IMR-90 (cell line): ENCODE data around the gene CRYGA. TPM values are rescaled to one million over a fixed set of nuclear protein-coding genes. Genes with fewer than 3 reads are reported as not detected.

ENCODE experiments used
- ATAC-seq: fragments of 200-7000 bp; cut with Tn5 transposase; 2 replicates; pipeline ENCODE4 v1.9.1; 2020; ENCODE audit warnings: low read depth, mild to moderate bottlenecking, moderate library complexity
- BruUV-seq: library from RNA; stranded (reverse); fragments of 400-500 nt; replicated peaks from 2 replicates; lab custom pipeline; 2021; lab: Mats Ljungman, UMichigan
- CTCF ChIA-PET: fragments of 300-600 bp; formaldehyde crosslinking; extraction: SDS; loops from one replicate; lab custom pipeline; 2021; ENCODE audit warnings: antibody characterized with exemption; lab: Yijun Ruan, JAX
- POLR2A ChIA-PET: fragments of 300-600 bp; sonication (Branson Sonifier 250); formaldehyde crosslinking; loops from one replicate; lab custom pipeline; 2022; ENCODE audit warnings: antibody characterized with exemption; ENCODE audit not compliant: unreplicated experiment; lab: Charles Lee
- DNase-seq: peaks from one replicate; pipeline ENCODE4 v3.0.0; 2013
- H2AFZ ChIP-seq: replicated peaks from 2 replicates; pipeline ENCODE3; 2013; ENCODE audit warnings: low read length, mild to moderate bottlenecking; ENCODE audit not compliant: poor library complexity
- H2AK5ac ChIP-seq: 2 replicates; pipeline ENCODE4 v1.6.1; 2013; ENCODE audit warnings: low read depth, low read length, inconsistent platforms
- H2AK9ac ChIP-seq: replicated peaks from 2 replicates; pipeline ENCODE3; 2013; ENCODE audit warnings: mild to moderate bottlenecking, low read depth, low read length, moderate library complexity; ENCODE audit not compliant: poor library complexity
- H2BK120ac ChIP-seq: 2 replicates; pipeline ENCODE4 v1.6.1; 2013; ENCODE audit warnings: low read depth, low read length, inconsistent platforms
- H2BK15ac ChIP-seq: 3 replicates; pipeline ENCODE4 v1.6.1; 2013; ENCODE audit warnings: low read depth, low read length, inconsistent platforms
- H2BK20ac ChIP-seq: 2 replicates; pipeline ENCODE4 v1.6.1; 2013; ENCODE audit warnings: low read depth, mild to moderate bottlenecking, inconsistent platforms, low read length, moderate library complexity
- H2BK5ac ChIP-seq: 2 replicates; pipeline ENCODE4 v1.6.1; 2013; ENCODE audit warnings: mild to moderate bottlenecking, low read depth, low read length, inconsistent platforms; ENCODE audit not compliant: poor library complexity, severe bottlenecking
- H3K14ac ChIP-seq: replicated peaks from 2 replicates; pipeline ENCODE4 v1.6.1; 2013; ENCODE audit warnings: low read depth, low read length, inconsistent platforms
- H3K18ac ChIP-seq: 2 replicates; pipeline ENCODE4 v1.6.1; 2013; ENCODE audit warnings: low read depth, low read length, control low read depth
- H3K23ac ChIP-seq: 2 replicates; pipeline ENCODE4 v1.6.1; 2013; ENCODE audit warnings: low read depth, low read length, inconsistent platforms
- H3K27ac ChIP-seq: 2 replicates; pipeline ENCODE4 v1.5.1; 2013; ENCODE audit warnings: mild to moderate bottlenecking, control low read depth, low read length; ENCODE audit not compliant: insufficient read depth
- H3K27me3 ChIP-seq: 2 replicates; pipeline ENCODE4 v1.6.1; 2013; ENCODE audit warnings: low read length; ENCODE audit not compliant: control insufficient read depth, insufficient read depth
- H3K36me3 ChIP-seq: 2 replicates; pipeline ENCODE4 v1.6.1; 2013; ENCODE audit warnings: low read length, mixed read lengths; ENCODE audit not compliant: control insufficient read depth, insufficient read depth
- H3K4ac ChIP-seq: 2 replicates; pipeline ENCODE4 v1.6.1; 2013; ENCODE audit warnings: low read depth, low read length, inconsistent platforms
- H3K4me1 ChIP-seq: 2 replicates; pipeline ENCODE4 v1.6.1; 2013; ENCODE audit warnings: low read length, mixed read lengths; ENCODE audit not compliant: control insufficient read depth, insufficient read depth
- H3K4me2 ChIP-seq: 2 replicates; pipeline ENCODE4 v1.6.1; 2013; ENCODE audit warnings: low read depth, mild to moderate bottlenecking, control low read depth, low read length, moderate library complexity
- H3K4me3 ChIP-seq: 2 replicates; pipeline ENCODE4 v1.5.1; 2013; ENCODE audit warnings: low read depth, mild to moderate bottlenecking, control low read depth, low read length, moderate library complexity; ENCODE audit not compliant: insufficient read depth
- H3K56ac ChIP-seq: 2 replicates; pipeline ENCODE4 v1.6.1; 2013; ENCODE audit warnings: low read length, inconsistent platforms; ENCODE audit not compliant: insufficient read depth; ENCODE audit errors: extremely low read depth
- H3K79me1 ChIP-seq, 2 experiments: 2 replicates each; pipeline ENCODE4 v1.6.1; 2013; ENCODE audit warnings: low read length in 2 of 2, inconsistent platforms in 1 of 2, low read depth in 1 of 2
- H3K9ac ChIP-seq: 2 replicates; pipeline ENCODE4 v1.6.1; 2013; ENCODE audit warnings: low read depth, low read length, control low read depth
- H3K9me1 ChIP-seq: 2 replicates; pipeline ENCODE4 v1.6.1; 2013; ENCODE audit warnings: low read length, inconsistent platforms; ENCODE audit not compliant: insufficient read depth
- H3K9me3 ChIP-seq: 2 replicates; pipeline ENCODE4 v1.6.1; 2013; ENCODE audit warnings: low read length; ENCODE audit not compliant: control insufficient read depth, insufficient read depth
- H4K20me1 ChIP-seq: 2 replicates; pipeline ENCODE4 v1.6.1; 2013; ENCODE audit warnings: low read length, inconsistent platforms; ENCODE audit not compliant: insufficient read depth
- H4K5ac ChIP-seq: 2 replicates; pipeline ENCODE4 v1.6.1; 2013; ENCODE audit warnings: mild to moderate bottlenecking, low read depth, low read length, control low read depth
- H4K8ac ChIP-seq, 2 experiments: 2 replicates each; pipeline ENCODE4 v1.6.1; 2013; ENCODE audit warnings: low read depth in 2 of 2, low read length in 2 of 2, control low read depth in 1 of 2, inconsistent platforms in 1 of 2
- H4K91ac ChIP-seq: 2 replicates; pipeline ENCODE4 v1.6.1; 2013; ENCODE audit warnings: low read depth, low read length, inconsistent platforms; ENCODE audit not compliant: insufficient read depth
- BHLHE40 ChIP-seq: fragments of 150-350 bp; IDR thresholded peaks from 2 replicates; pipeline ENCODE4 v1.6.1; 2016; ENCODE audit warnings: mild to moderate bottlenecking, low read depth, low read length
- CEBPB ChIP-seq: IDR thresholded peaks from 2 replicates; pipeline ENCODE4 v1.6.1; 2012; ENCODE audit warnings: low read depth, low read length, improper control_type of control experiment
- CTCF ChIP-seq: conservative IDR thresholded peaks from 2 replicates; pipeline ENCODE4 v1.5.1; 2012; ENCODE audit warnings: mild to moderate bottlenecking, low read depth, low read length, improper control_type of control experiment
- FOS ChIP-seq: fragments of 150-350 bp; IDR thresholded peaks from 2 replicates; pipeline ENCODE4 v1.6.1; 2016; ENCODE audit warnings: low read depth, low read length
- MAFK ChIP-seq: IDR thresholded peaks from 2 replicates; pipeline ENCODE4 v1.6.1; 2012; ENCODE audit warnings: low read depth, low read length, improper control_type of control experiment
- MXI1 ChIP-seq: IDR thresholded peaks from 2 replicates; pipeline ENCODE4 v1.6.1; 2012; ENCODE audit warnings: low read depth, mild to moderate bottlenecking, low read length, moderate library complexity, borderline replicate concordance
- NFE2L2 ChIP-seq: fragments of 150-350 bp; IDR thresholded peaks from 2 replicates; pipeline ENCODE4 v1.6.1; 2016; ENCODE audit warnings: low read depth, mild to moderate bottlenecking, low read length
- RAD21 ChIP-seq: IDR thresholded peaks from 2 replicates; pipeline ENCODE4 v1.6.1; 2012; ENCODE audit warnings: low read length, improper control_type of control experiment
- RCOR1 ChIP-seq: IDR thresholded peaks from 2 replicates; pipeline ENCODE4 v1.6.1; 2012; ENCODE audit warnings: mild to moderate bottlenecking, low read length, improper control_type of control experiment; ENCODE audit not compliant: insufficient replicate concordance
- RFX5 ChIP-seq: IDR thresholded peaks from 2 replicates; pipeline ENCODE4 v1.8.0; 2012; ENCODE audit warnings: low read depth, mild to moderate bottlenecking, low read length, moderate library complexity
- SMC3 ChIP-seq: fragments of 150-350 bp; IDR thresholded peaks from 2 replicates; pipeline ENCODE4 v1.6.1; 2016; ENCODE audit warnings: low read depth, mild to moderate bottlenecking, antibody characterized with exemption, low read length, moderate library complexity
- USF2 ChIP-seq: fragments of 150-350 bp; IDR thresholded peaks from 2 replicates; pipeline ENCODE4 v1.6.1; 2017; ENCODE audit warnings: mild to moderate bottlenecking, antibody characterized with exemption, low read length, low read depth
- WGBS, 2 experiments: methylation state at CpG; one replicate each; pipeline versions ENCODE4 v1.1.5 to v1.1.7; 2013; ENCODE audit warnings: missing lambda C conversion rate in 2 of 2; ENCODE audit not compliant: insufficient read length in 1 of 2; ENCODE audit errors: extremely low coverage in 2 of 2; 5-methylcytosine and 5-hydroxymethylcytosine counted together
- dilution Hi-C: fragments of 300-500 bp; cut with HindIII; formaldehyde crosslinking; loops from one replicate; pipeline ENCODE4 v1.14.3; 2018; ENCODE audit warnings: low sequenced_read_pairs; ENCODE audit not compliant: unreplicated experiment
- in situ Hi-C: fragments of 300-500 bp; cut with MboI; formaldehyde crosslinking; loops from 3 replicates; pipeline ENCODE4 v1.14.3; 2019; ENCODE audit warnings: low sequenced_read_pairs, inconsistent platforms, mixed read lengths
- intact Hi-C: fragments of 100-400 bp; cut with micrococcal nuclease; formaldehyde crosslinking; loops from 2 replicates; pipeline ENCODE4 v1.10.0; 2022
- polyA plus RNA-seq, 3 experiments: library from polyadenylated mRNA; depleted of rRNA; stranded (reverse); fragments of >200 nt; gene quantifications; 2 replicates each; pipeline ENCODE4 v1.2.3, GENCODE V29; 2012; ENCODE audit warnings: low replicate concordance in 1 of 3
- total RNA-seq: library from RNA; depleted of rRNA; stranded (reverse); fragments of >200 nt; gene quantifications from 2 replicates; pipeline ENCODE4 v1.2.3, GENCODE V29; 2012
- TF ChIP-seq, protein P1 (sequence below): fragments of 150-350 bp; IDR thresholded peaks from 2 replicates; pipeline ENCODE4 v1.6.1; 2016; ENCODE audit warnings: low read depth, mild to moderate bottlenecking, low read length, moderate library complexity, borderline replicate concordance

Gene CRYGA
- total and polyA plus RNA-seq, 2 of the 4 experiments (the other 2 are of a cell fraction): not detected

DNA sequence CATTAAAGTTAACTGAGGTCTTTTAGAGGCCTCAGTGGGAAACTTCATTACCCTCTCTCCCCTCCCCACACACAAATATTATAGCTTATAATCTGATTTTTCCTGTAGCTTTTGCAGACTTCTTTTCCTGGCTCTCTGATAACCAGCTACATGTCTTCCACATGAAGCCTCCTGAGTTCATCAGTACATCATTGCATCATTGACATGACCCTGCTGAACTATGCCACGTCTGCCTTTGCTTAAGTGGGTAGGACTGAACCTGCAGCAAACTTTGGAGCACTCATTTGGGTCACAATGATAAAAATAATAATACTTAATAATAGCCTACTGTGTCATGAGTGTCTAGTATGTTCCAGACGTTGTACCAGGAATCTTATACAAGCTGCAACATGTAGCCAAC, 7.0 kb downstream of the CRYGA start:
- Histone ChIP-seq H3K79me1 (no peaks in the 10 kb centered on the region), H4K20me1 (no peaks in the 10 kb centered on the region), H2BK120ac (no peak overlapping the region), H4K8ac (no peak overlapping the region), H3K18ac (no peak overlapping the region), H3K56ac (no peak overlapping the region), H2BK15ac (no peak overlapping the region), H3K9me3 (no peaks in the 10 kb centered on the region), H3K9ac (no peak overlapping the region), H2BK5ac (no peak overlapping the region), H4K5ac (no peak overlapping the region), H3K9me1 (no peaks in the 10 kb centered on the region), H2BK20ac (no peak overlapping the region), H3K27me3 (no peaks in the 10 kb centered on the region), H2AFZ (no peak overlapping the region), H2AK9ac (no peak overlapping the region), H3K23ac (no peak overlapping the region), H3K4me1 (no peaks in the 10 kb centered on the region), H2AK5ac (no peak overlapping the region), H3K4ac (no peak overlapping the region), H3K14ac (no peak overlapping the region), H3K4me2 (no peak overlapping the region), H3K4me3 (no peak overlapping the region), H3K36me3 (no peaks in the 10 kb centered on the region), H4K91ac (no peak overlapping the region), H3K27ac (no peak overlapping the region)
- WGBS, 2 experiments: no CpG with 5 or more reads among the region's 2 CpGs
- CTCF ChIA-PET: interaction anchor here (0.9 kb wide), 1 partner anchor 14 kb away, joined by 3 read pairs; no protein-coding TSS in a partner anchor
- ATAC-seq (no peak), DNase-seq (no peak)
- intact Hi-C loops (no loop called here), dilution Hi-C loops (no loop called here), in situ Hi-C loops (no loop called here)
- TF ChIP-seq CTCF (no peak), RFX5 (no peak), MAFK (no peak), RCOR1 (no peak), RAD21 (no peak), NFE2L2 (no peak), CEBPB (no peak), BHLHE40 (no peak), MXI1 (no peak), SMC3 (no peak), USF2 (no peak), FOS (no peak)
- TF ChIP-seq, protein P1, sequence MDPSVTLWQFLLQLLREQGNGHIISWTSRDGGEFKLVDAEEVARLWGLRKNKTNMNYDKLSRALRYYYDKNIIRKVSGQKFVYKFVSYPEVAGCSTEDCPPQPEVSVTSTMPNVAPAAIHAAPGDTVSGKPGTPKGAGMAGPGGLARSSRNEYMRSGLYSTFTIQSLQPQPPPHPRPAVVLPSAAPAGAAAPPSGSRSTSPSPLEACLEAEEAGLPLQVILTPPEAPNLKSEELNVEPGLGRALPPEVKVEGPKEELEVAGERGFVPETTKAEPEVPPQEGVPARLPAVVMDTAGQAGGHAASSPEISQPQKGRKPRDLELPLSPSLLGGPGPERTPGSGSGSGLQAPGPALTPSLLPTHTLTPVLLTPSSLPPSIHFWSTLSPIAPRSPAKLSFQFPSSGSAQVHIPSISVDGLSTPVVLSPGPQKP: no peak
- BruUV-seq: no TSS peak
- POLR2A ChIA-PET: no interaction called here
